GM12864 (cell line): ENCODE data around the gene RNF214.

Experiments used
- DNase-seq: peaks from one replicate; pipeline ENCODE4 v3.0.0-alpha.2; 2011; ENCODE audit warnings: low read depth
- H3K4me3 ChIP-seq: 2 replicates; pipeline ENCODE4 v1.5.1; 2011; ENCODE audit warnings: mild to moderate bottlenecking, low read depth, low read length, control low read depth
- CTCF ChIP-seq: IDR thresholded peaks from 2 replicates; pipeline ENCODE4 v1.5.1; 2011; ENCODE audit warnings: low read depth, mild to moderate bottlenecking, moderate library complexity, low read length, control low read depth, inconsistent platforms; ENCODE audit errors: missing control alignments

Gene RNF214

GRCh38 chr11:117335399-117335798 is 102.9 kb downstream of the RNF214 start:
- no peak for DNase-seq
- H3K4me3 ChIP-seq: no peak overlapping the region
- TF ChIP-seq CTCF: no peak
